HG02642 (cell line): ENCODE data around the gene ZBTB16.
"Not testable (repeated sequence)": the region's sequence is repeated elsewhere in the genome, so short reads cannot be mapped to it uniquely, and the experiment has no call there.

Experiments used
- ATAC-seq: cut with Tn5 transposase; IDR thresholded peaks from one replicate; pipeline ENCODE4 v1.9.1; 2021; ENCODE audit warnings: mild to moderate bottlenecking; ENCODE audit not compliant: unreplicated experiment, poor library complexity

The ZBTB16 gene

DNA sequence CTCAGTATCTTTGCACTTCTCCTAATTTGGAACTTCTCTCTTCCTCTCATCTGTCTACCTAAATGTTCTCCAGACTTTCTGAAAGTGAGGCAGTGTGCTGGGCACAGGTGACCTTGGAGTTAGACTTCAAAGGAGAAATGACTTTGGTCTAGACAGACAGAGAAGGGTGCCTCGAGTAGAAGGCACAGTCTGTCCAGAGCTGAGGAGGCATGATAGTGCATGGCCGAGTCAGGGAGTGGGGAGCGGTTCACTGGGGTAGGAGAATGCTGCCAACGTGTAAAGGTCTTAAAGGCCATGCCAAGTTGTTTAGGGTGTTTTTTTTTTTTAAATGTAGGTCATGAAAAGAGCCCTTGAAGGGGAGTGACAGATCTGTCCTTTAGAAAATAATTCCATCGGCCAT is 17.3 kb upstream of the ZBTB16 start:
- ATAC-seq: no peak

DNA sequence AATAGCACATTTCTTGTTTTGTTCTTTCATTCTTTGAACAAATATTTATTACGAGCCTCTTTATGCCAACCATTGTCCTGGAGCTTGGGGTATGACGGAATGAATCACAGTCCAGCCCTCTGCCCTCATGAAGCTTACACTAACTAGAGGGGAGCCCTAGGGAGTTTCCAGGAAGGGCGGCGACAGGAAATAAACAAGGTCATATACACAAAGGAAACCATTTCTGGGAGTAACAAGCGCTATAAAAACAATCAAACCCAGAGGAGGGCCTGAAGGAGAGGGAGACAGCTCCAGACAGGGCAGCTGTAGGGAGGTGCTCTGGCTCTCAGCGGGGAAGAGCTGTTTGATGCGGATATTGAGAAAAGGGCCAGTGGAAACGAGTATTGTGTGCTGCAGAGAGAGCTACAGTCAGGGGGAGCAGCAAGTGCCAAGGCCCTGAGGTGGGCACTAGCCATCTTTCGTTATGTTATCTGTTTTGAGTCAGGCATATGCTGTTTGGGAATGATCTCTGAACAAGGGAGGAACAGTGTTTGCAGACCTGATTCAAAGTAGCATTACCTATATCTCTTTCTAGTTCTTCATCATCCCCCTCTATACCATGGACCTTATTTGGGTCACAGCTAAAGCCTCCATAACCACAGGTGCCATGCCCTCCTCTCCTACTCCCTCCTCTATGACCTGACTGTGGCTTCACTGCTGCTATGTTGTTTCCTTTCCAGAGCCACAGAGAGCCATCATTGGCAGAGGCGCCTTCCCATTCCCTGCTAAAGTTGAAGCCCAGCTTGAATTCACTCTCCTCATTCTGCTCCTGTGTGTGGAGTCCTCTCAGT is 15.3 kb upstream of the ZBTB16 start:
- no peak for ATAC-seq

DNA sequence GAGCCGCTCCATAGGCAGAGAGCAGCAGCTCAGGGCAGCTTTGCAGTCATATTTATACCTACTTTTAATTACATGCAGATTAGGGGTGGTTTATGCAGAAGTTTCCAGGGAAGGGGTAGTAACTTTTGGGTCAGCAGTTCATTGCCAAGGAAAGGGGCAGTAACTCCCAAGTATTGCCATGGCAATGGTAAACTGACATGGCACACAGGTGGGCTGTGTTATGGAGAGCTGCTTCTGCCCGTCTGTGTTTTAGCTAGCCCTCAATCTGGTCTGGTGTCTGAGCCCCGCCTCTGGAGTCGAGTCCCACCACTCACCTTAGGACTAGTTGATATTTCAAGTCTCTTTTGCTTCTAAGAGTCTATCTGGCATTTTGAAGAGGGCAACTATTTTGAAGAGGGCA is 12.2 kb upstream of the ZBTB16 start:
- no peak for ATAC-seq

DNA sequence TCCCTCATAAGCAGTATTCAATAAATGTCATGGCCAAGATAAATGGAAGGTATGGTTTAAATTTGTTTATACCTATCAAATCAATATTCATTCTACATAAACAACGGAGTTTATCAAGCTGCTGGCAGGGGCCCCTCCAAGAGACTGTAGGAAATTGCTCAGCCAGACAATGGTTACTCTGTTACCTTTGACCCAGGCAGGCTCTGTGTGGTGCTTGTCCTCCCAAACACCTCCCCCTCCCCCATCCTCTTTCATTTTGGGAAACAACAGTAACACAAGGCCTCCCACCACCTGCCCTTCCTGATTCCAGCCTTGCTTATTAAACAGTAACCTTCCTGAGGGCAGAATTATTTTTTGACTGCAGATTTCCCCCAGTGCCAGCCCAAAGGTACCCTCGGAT is 10.5 kb upstream of the ZBTB16 start:
- no peak for ATAC-seq

DNA sequence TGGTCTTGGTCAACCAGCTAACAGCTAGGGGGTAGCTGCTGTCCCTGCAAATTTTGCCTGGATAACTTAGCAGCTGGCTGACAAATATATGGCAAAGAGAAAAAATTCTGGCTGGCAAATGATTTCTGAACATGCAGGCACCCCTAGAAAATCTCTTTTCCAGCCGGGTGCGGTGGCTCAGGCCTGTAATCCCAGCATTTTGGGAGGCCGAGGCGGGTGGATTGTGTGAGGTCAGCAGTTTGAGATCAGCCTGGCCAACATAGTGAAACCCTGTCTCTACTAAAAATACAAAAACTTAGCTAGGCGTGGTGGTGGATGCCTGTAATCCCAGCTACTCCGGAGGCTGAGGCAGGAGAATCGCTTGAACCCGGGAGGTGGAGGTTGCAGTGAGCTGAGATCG is 9.7 kb upstream of the ZBTB16 start:
- ATAC-seq: not testable (repeated sequence)

DNA sequence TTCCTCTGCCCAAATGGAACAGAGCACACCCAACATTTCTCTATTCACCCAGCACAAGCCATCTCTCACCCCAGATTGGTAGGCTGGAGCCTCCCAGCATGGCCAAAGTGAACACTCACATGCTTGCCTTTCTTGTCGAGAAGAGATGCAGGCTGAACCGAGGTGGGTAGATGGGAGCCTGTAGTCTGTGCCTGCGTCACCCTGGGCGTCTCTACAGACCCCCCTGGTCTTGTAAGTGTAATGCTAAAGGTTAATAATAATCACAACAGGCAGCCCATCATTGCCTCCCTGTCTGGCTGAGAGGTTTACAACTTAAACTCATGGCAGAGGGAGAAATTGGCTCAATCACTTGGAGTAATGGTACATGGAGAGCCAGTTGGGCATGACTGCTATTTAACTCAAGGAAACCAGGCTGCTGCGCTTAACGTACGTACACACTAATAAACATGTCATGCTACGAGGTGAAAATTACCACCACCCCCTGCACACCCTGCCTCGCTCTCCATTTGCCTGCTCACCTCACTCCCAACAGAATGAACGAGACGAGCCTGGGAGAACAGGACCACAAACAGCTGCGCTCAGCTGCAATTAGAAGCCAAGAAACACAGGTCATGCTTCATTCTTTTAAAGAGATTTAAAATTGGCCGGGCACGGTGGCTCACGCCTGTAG is 9.1 kb upstream of the ZBTB16 start:
- no peak for ATAC-seq

DNA sequence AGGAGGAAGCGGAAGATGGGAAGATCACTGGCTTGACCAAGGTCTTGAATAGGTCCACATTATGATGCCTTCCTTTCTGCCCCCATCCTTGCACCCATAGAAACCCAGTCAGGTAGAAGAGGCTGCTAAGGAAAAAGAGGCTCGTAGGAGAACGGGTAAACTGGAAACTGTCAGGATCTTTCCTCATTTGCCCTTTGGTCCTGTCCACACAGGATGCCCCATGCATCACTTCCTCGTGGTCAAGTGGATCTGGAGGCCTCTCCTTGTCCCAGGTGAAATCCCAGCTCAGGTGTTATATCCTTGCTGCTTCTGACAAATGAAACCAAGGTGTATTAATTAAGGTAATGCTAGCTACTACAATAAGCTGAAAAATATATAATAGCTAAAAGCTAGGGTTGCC is 8.0 kb upstream of the ZBTB16 start:
- ATAC-seq: no peak

DNA sequence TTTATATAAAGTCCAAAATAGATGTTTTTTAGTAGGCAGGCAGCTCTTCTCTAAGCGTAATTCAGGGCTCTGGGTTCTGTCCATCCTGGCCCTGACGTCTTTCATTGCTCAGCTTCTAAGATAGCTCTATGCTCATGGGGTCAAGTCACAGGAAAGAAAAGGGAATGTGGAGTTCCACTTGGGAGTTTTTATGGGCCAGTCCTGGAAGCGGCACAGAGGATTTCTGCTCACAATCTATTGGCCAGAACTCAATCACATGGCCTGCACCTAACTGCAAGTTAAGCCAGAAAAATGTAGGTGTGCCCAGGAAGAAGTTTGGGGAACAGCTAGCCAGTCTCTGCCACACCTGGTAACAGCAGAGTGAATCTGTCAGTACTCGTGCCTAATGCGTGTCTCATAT is 7.4 kb upstream of the ZBTB16 start:
- ATAC-seq: no peak

DNA sequence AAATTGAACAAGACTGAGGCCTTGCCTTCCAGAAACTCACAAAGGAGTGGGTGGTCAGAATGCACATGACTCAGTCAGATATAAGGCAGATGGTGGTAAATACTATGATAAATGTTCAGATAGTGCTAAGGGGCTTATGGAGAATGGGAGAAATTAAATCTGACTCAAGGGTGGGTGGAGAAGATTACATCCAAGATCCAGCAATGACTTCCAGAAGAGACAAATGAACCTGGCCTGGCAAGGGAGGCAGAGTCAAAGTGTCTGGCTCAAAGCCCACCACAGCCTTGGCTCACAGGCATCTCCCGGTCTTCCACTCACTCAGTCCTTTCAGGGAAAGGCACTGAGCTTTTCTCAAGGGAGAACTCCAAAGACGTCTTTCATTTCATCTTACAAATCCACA is 6.1 kb upstream of the ZBTB16 start:
- ATAC-seq: no peak

DNA sequence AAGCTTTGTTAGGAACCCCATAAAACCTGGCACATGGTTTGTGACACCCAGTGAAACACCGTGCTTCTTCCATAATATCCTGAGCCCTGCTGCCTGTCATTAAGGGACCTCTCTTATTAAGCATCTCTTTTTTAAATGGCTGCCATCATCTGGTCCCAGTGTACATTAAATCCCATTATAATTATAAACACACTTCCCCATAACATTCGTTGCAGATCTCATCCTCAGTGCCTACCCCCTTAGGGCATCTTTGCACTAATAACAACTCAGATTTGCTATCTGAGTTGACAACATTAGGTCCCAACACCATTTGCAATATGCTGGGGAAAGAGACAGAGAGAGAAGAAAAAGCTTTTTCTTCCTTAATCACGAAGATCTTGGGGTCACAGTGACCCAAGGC is 4.7 kb upstream of the ZBTB16 start:
- no peak for ATAC-seq

DNA sequence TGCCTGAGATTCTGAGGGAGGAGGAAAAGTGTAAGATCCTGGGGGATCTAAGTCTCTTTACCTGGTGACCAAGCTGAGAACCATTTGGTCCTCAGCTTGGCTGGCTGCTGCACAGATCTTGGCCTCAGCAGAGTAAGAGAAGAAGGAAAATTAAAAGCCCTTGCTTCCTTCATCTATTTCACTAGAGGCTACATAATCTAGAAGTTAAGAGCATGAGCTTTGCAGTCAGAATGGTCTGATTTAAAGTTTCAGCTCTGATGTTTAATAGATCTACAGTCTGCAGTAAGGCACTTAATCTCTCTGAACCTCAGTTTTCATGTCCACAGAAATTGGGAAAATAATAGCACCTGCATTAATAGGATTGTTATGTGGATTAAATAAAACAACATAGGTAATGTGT is 3.1 kb upstream of the ZBTB16 start:
- no peak for ATAC-seq

DNA sequence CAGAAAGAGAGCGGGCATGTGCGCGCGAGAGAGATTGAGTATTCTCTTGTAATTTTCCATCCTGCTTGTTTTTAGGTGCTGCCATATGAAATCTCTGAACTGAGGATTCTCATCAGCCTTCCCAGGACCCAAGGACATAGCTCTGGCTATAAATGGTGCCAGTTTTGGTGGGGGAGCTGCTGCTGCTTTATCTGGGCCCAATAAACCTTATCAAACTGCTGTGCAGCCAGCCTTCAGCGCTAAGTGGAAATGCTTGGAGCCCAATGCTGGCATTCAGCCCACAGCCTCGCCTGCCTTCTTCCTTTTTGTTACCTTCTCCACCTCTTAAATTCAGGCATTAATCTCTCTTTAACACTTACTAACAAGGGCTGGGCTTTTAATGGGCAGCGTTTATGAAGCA is 2.4 kb upstream of the ZBTB16 start:
- no peak for ATAC-seq

DNA sequence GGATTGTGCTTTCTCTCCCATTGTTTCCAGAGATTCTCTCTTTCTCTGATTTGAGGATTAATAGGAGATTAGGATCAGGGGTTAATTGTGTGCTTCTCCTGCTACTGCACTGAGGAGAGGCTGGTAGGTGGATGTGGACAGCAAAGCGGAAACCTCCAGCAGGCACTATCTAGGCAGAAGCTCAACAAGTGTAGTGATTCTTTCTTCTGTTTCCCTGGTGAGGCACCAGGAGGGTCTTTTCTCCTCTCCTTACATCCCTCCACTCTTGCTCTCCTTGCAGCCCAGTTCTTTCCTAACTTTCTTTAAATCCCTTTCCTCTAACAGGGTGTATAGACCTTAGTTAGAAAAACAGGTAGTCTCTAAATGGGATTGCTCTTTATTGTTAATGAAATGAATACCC is 1.9 kb upstream of the ZBTB16 start:
- no peak for ATAC-seq

DNA sequence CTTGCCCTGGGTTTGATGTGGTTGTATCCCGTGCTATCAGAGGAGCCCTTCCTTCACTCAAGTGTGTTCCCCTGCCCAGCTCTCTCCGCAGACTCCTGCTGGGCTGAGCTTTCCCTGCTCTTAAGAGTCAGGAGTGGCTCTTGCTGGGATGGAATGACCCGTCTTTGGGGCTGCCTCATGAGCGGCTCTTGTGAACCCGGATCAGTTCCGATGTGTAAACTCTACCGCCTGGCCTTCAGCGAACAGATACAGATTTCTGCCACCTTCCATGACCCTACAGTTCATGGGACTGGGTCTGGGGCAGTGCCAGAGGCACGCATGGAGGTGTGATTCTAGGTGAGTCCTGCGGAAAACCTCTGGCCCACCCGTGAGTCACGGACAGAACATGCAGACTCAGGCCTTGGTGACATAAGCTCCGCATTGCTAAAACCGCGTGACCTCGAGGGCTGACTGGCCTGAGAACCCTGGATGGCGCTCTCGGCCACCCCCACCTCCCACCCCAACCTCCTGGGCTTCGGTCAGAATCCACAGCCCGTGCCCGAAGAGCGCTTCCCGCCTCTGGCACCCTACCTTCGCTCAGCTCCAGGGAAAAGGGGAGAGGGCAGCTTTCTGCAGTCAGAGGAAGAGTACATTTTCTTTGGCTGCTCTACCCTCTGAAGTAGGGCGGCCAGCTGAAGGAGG is 1.3 kb upstream of the ZBTB16 start:
- no peak for ATAC-seq

DNA sequence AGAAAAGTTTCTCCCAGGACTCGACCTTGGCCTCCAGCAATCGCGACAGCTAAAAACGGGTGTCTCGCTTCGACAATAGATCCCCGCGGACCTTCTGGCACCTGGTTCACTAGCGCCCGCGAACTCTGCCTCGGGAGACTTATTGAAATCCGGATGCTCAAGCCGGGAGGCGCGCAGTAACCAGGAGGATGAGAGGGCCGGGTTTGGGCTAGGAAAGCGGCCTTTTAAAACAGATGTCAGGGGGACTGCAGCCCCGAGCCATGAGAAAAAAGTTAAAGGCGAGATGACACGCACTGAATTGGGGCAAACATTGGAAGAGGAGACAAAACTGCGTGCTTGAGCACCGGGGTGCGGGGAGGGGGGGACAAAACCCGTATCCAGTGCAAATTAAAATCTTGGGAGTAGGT is 637 bp upstream of the ZBTB16 start:
- no peak for ATAC-seq

DNA sequence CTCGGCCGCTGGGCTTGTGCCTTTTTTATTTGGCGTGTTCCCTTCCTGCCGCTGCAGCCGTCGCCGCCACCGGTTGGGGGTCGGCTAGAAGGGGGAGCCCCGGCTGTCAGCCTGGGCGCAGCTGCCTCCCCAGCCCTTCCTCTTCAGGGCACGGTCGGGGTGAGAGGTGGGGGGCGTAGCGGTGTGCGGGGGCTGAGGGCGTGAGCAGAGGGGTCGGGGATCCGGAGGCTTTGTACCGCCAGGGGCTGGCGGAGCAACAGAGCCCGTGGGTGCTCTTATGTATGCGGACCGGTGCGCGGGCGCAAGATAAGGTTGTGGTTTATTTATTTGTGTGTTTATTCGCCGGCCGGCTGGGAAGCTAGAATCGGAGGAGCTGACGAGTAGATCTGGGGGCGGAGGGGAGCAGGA is 477 bp downstream of the ZBTB16 start:
- no peak for ATAC-seq

DNA sequence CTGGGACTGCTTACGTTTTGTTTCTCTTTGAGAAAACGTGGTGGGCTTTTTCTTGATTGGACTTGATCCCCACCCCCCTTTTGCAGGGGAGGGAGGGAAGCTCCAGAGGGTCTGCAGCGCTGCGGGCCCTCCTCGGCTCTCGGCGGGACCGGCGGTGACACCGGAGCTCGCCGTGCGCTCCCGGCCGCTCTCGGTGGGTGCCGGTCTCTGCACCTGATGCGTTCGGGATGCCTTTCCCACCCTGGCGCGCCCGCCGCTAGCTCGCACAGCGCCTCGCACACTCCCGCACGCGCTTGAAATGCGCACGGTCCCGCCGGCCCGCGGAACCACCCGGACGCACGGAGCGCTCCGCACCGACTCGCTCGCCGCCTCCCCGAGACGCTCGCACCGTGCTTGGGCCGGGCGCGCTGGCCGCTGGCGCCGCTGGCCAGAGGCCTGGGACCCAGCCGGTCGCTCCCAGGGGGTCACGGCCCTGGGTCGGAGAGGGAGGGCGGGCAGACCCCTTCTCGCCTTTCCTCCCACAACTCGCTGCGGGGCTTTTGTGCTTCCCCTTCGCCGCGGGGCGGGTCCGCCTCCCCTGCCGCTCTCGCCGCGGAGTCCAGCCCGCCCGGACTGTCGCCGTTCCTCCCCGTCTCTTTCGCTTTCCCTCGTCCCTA is 1.0 kb downstream of the ZBTB16 start:
- no peak for ATAC-seq

DNA sequence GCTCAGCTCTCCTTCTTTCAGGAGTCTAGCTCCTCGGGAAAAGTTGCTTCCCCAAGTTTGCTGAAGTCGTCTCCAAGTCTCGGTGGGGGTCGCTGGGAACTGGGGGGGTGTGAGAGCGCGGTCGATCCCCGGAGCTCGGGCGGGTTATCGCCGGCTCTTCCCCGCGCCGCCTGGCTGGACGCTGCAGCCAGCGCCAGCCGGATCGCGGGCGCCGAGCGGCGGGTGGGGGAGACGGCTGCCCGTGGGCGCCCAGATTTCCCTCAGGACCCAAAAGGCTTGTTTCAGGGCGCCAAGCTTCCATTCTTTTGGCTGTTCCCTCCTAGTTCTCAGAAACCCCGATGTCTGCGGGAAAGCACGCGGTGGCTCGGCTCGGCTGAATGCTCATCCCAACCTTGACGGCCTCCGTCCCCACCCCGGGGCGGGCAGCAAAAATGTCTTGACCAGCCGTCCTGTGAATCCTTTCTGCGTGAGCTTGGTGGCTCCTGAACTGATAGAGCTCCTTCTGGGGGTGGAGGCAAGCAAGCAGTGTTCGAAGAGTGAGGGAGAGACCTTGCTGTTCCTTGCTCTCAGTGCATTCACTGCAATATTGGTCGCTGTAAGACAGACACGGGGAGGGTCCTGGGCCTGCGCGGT is 1.7 kb downstream of the ZBTB16 start:
- no peak for ATAC-seq

DNA sequence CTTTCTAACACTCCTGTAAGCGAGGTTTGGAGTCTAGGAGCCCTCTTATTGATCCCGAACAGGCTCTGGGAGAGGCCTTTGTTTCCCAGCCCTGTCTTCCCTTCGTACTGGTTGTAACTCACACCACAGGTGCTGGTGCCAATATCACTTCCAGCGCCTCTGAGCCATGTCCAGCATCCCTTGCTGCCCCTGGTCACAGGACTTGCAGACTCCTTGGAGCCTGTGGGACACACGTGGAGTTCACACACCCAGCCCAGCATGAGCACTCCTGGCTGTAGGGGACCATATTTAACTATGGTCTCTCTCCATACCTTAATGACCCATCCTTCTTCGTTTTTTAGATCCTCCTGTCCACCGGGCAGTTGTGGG is 2.2 kb downstream of the ZBTB16 start:
- no peak for ATAC-seq

DNA sequence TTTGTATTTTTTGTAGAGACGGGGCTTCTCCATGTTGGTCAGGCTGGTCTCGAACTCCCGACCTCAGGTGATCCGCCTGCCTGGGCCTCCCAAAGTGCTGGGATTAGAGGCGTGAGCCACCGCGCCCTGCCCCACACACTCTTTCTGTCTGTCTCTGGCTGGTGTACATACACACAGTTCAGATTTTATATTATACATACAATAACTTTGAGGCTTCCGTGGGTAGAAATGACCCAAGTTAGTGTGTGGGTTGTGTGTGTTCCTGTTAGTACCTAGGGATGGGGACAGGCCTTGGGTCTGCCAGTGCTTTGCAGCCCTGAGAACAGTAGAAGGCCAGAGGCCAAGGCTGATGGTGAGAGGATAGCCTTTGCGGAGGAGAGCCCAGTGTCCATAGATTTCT is 2.8 kb downstream of the ZBTB16 start:
- no peak for ATAC-seq
